ENCODE measurements around the gene FAF1.

The FAF1 gene

DNA sequence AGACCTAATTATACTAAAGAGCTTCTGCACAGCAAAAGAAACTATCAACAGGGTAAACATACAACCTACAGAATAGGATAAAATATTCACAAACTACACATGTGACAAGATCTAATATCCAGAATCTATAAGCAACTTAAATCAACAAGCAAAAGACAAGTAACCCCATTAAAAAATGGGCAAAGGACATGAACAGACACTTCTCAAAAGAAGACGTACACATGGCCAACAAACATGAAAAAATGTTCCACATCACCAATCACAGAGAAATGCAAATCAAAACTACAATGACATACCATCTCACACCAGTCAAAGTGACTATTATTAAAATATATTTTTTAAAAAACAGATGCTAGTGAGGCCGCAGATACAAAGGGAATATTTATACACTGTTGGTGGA lies 99.8 kb downstream of the FAF1 start:
- peaks cover 64% of the 10 kb centered on the region for H3K79me2 ChIP-seq (ENCODE audit: insufficient read depth, low read length)
- H4K20me1 ChIP-seq (ENCODE audit: low read depth, low read length): no peaks in the 10 kb centered on the region
- H3K36me3 ChIP-seq (ENCODE audit: low read length): peaks cover 14% of the 10 kb centered on the region; the same call in 1 of the 2 replicates
- no peaks in the 10 kb centered on the region for H3K27me3 ChIP-seq (ENCODE audit: low read length)
- no peak overlapping the region for H3K4me2 ChIP-seq (ENCODE audit: low read depth, low read length, poor library complexity, severe bottlenecking)
- no peak overlapping the region for H3K4me3 ChIP-seq (ENCODE audit: insufficient read depth, low read length, poor library complexity, severe bottlenecking)
- H3K27ac ChIP-seq (ENCODE audit: low read depth, low read length): no peak overlapping the region
- no peak overlapping the region for H3K9ac ChIP-seq (ENCODE audit: low read length)
- no peak for TF ChIP-seq EZH2phosphoT487 (conservative IDR thresholded peaks at IDR 0.05; ENCODE audit: low read length)
- TF ChIP-seq, protein P1, sequence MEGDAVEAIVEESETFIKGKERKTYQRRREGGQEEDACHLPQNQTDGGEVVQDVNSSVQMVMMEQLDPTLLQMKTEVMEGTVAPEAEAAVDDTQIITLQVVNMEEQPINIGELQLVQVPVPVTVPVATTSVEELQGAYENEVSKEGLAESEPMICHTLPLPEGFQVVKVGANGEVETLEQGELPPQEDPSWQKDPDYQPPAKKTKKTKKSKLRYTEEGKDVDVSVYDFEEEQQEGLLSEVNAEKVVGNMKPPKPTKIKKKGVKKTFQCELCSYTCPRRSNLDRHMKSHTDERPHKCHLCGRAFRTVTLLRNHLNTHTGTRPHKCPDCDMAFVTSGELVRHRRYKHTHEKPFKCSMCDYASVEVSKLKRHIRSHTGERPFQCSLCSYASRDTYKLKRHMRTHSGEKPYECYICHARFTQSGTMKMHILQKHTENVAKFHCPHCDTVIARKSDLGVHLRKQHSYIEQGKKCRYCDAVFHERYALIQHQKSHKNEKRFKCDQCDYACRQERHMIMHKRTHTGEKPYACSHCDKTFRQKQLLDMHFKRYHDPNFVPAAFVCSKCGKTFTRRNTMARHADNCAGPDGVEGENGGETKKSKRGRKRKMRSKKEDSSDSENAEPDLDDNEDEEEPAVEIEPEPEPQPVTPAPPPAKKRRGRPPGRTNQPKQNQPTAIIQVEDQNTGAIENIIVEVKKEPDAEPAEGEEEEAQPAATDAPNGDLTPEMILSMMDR (IDR thresholded peaks at IDR 0.05; ENCODE audit: insufficient read depth, low read length, poor library complexity, severe bottlenecking): no peak
- no peaks in the 10 kb centered on the region for H3F3A ChIP-seq (ENCODE audit: insufficient read depth)
- H3K9me2 ChIP-seq (replicated peaks; ENCODE audit: insufficient read depth, low read length): no peaks in the 10 kb centered on the region
- H2AFZ ChIP-seq (ENCODE audit: low read depth, low read length, severe bottlenecking): no peak overlapping the region
- H3K9me3 ChIP-seq (ENCODE audit: insufficient read depth, low read length): peaks cover 14% of the 10 kb centered on the region; the same call in 1 of the 2 replicates

DNA sequence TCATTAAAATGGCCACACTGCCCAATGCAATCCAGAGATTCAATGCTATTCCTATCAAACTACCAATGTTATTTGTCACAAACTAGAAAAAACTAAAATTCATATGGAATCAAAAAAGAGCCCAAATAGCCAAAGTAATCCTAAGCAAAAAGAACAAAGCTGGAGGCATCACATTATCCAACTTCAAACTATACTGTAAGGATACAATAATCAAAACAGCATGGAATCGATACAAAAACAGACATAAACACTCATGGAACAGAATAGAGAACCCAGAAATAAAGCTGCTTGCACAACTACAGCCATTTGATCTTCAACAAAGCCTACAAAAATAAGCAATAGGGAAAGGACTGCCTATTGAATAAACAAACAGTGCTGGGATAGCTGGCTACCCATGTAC lies 100.4 kb downstream of the FAF1 start:
- TF ChIP-seq EZH2phosphoT487 (conservative IDR thresholded peaks at IDR 0.05; ENCODE audit: low read length): no peak
- TF ChIP-seq, protein P1 (IDR thresholded peaks at IDR 0.05; ENCODE audit: insufficient read depth, low read length, poor library complexity, severe bottlenecking): no peak
- H3K4me2 ChIP-seq (ENCODE audit: low read depth, low read length, poor library complexity, severe bottlenecking): no peak overlapping the region

DNA sequence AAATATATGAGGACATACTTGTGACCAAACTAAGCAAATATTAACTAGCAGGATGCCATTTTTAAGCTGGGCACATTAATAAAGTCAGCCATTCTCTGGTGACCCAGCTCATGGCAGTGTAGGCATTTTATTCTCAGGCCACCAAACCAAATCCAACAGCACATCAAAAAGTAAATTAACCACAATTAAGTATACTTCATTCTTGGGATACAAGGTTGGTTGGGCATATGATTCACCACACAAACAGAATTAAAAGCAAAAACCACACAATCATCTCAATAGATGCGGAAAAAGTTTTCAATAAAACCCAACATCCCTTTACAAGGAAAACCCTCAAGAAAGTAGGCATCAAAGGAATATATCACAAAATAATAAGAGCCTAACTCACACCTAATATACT lies 101.3 kb downstream of the FAF1 start:
- Histone ChIP-seq H3K4me3 (ENCODE audit: insufficient read depth, low read length, poor library complexity, severe bottlenecking) (no peak overlapping the region), H3K36me3 (ENCODE audit: low read length) (peaks cover 14% of the 10 kb centered on the region; the same call in 1 of the 2 replicates), H3K9ac (ENCODE audit: low read length) (no peak overlapping the region), H2AFZ (ENCODE audit: low read depth, low read length, severe bottlenecking) (no peak overlapping the region), H3K9me2 (replicated peaks; ENCODE audit: insufficient read depth, low read length) (no peaks in the 10 kb centered on the region), H3K4me2 (ENCODE audit: low read depth, low read length, poor library complexity, severe bottlenecking) (no peak overlapping the region), H4K20me1 (ENCODE audit: low read depth, low read length) (no peaks in the 10 kb centered on the region), H3K9me3 (ENCODE audit: insufficient read depth, low read length) (peaks cover 14% of the 10 kb centered on the region; the same call in 1 of the 2 replicates), H3K79me2 (ENCODE audit: insufficient read depth, low read length) (peaks cover 66% of the 10 kb centered on the region), H3F3A (ENCODE audit: insufficient read depth) (no peaks in the 10 kb centered on the region), H3K27ac (ENCODE audit: low read depth, low read length) (no peak overlapping the region), H3K27me3 (ENCODE audit: low read length) (no peaks in the 10 kb centered on the region)
- TF ChIP-seq, protein P1 (IDR thresholded peaks at IDR 0.05; ENCODE audit: insufficient read depth, low read length, poor library complexity, severe bottlenecking): no peak
- TF ChIP-seq EZH2phosphoT487 (conservative IDR thresholded peaks at IDR 0.05; ENCODE audit: low read length): no peak

More for the DNA sequence above, 100.4 kb downstream of the FAF1 start:
- H3K4me3 ChIP-seq (ENCODE audit: insufficient read depth, low read length, poor library complexity, severe bottlenecking): no peak overlapping the region
- no peak overlapping the region for H3K9ac ChIP-seq (ENCODE audit: low read length)
- no peaks in the 10 kb centered on the region for H4K20me1 ChIP-seq (ENCODE audit: low read depth, low read length)
- H3K27me3 ChIP-seq (ENCODE audit: low read length): no peaks in the 10 kb centered on the region
- no peak overlapping the region for H2AFZ ChIP-seq (ENCODE audit: low read depth, low read length, severe bottlenecking)
- H3K27ac ChIP-seq (ENCODE audit: low read depth, low read length): no peak overlapping the region
- no peaks in the 10 kb centered on the region for H3F3A ChIP-seq (ENCODE audit: insufficient read depth)
- H3K79me2 ChIP-seq (ENCODE audit: insufficient read depth, low read length): peaks cover 66% of the 10 kb centered on the region
- peaks cover 14% of the 10 kb centered on the region; the same call in 1 of the 2 replicates for H3K36me3 ChIP-seq (ENCODE audit: low read length)
- no peaks in the 10 kb centered on the region for H3K9me2 ChIP-seq (replicated peaks; ENCODE audit: insufficient read depth, low read length)
- peaks cover 14% of the 10 kb centered on the region; the same call in 1 of the 2 replicates for H3K9me3 ChIP-seq (ENCODE audit: insufficient read depth, low read length)
